Aorta (tissue), 5 donors: Measurements from ENCODE around the gene ASB15. TPM values are rescaled to one million over a fixed set of nuclear protein-coding genes. Genes with fewer than 3 reads are reported as not detected.

Experiments
- ATAC-seq: fragments of 200-7000 bp; cut with Tn5 transposase; one replicate; pipeline ENCODE4 v1.9.1; 2022; ENCODE audit warnings: moderate library complexity; ENCODE audit not compliant: low FRiP score
- DNase-seq, 2 donors: peaks; one replicate each; pipeline ENCODE4 v3.0.0-alpha.2; 2020
- H3K27ac ChIP-seq, 2 donors: one replicate each; pipeline ENCODE4 v1.5.1; 2013; ENCODE audit warnings: low read length in 2 of 2, mild to moderate bottlenecking in 2 of 2, moderate library complexity in 2 of 2, control low read depth in 1 of 2, inconsistent platforms in 1 of 2, low read depth in 1 of 2
- H3K27me3 ChIP-seq, 2 donors: one replicate each; pipeline ENCODE4 v1.6.1; 2013; ENCODE audit warnings: control low read depth in 1 of 2, low read length in 1 of 2, mild to moderate bottlenecking in 1 of 2, moderate library complexity in 1 of 2; ENCODE audit not compliant: insufficient read depth in 2 of 2, control insufficient read depth in 1 of 2
- H3K36me3 ChIP-seq, 2 donors: one replicate each; pipeline ENCODE4 v1.6.1; 2013; ENCODE audit warnings: control low read depth in 1 of 2, low read length in 1 of 2, mild to moderate bottlenecking in 1 of 2; ENCODE audit not compliant: insufficient read depth in 2 of 2, control insufficient read depth in 1 of 2
- H3K4me1 ChIP-seq, 2 donors: one replicate each; pipeline ENCODE4 v1.6.1; 2013; ENCODE audit warnings: low read length in 2 of 2, control low read depth in 1 of 2, mild to moderate bottlenecking in 1 of 2, moderate library complexity in 1 of 2; ENCODE audit not compliant: insufficient read depth in 2 of 2, control insufficient read depth in 1 of 2
- H3K4me3 ChIP-seq, 2 donors: one replicate each; pipeline ENCODE4 v1.5.1; 2013; ENCODE audit warnings: low read length in 2 of 2, control low read depth in 1 of 2, mild to moderate bottlenecking in 1 of 2
- H3K9me3 ChIP-seq: one replicate; pipeline ENCODE4 v1.6.1; 2013; ENCODE audit warnings: mild to moderate bottlenecking, low read length; ENCODE audit not compliant: control insufficient read depth
- WGBS, 2 donors: extraction: QIAGEN DNeasy Blood & Tissue Kit; methylation state at CpG; one replicate each; pipeline ENCODE4 v1.1.7; 2013; 5-methylcytosine and 5-hydroxymethylcytosine counted together
- intact Hi-C, 2 donors: fragments of 100-400 bp; cut with DNase I; formaldehyde crosslinking; loops; one replicate each; pipeline versions ENCODE4 v1.14.2 to v1.15.0; 2022
- polyA plus RNA-seq, 2 donors: library from polyadenylated mRNA; stranded (reverse); fragments of 200-250 nt; gene quantifications; one replicate each; pipeline ENCODE4 v1.2.3, GENCODE V29; 2013
- total RNA-seq, 2 donors: library from RNA; stranded (reverse); fragmentation: NEBNext Ultra II Directional; extraction: Animal tissue kit (Norgen Biotek cat#: 25700); gene quantifications; one replicate each; pipeline ENCODE4 v1.2.1, GENCODE V29; 2021
- donor health status: healthy with polysubstance abuse.
- donor health status: Bipolar disorder and iron deficiency.
- donor health status: DM: no; HTN: no; CAD: no.
- donor health status: DM: no; HTN: no; CAD: no.
- donor health status: DM: yes; HTN: yes; CAD: no.

ASB15 gene
- total and polyA plus RNA-seq, 4 donors = 0.13 TPM; not detected in 3

DNA sequence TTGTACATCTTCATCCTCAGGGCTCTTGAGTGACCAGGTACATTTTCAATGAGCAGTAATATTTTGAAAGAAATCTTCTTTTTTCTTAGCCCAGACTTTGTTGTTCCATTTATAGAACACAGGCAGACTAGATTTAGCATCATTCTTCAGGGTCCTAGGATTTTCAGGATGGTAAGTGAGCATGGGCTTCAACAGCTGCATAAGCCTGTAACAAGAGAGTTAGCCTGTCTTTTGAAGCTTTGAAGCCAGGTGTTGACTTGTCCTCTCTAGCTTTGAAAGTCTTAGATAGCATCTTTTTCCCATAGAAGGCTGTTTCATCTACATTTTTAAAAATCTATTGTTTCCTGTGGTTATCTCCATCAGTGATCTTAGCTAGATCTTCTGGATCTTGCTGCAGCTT is 39.5 kb upstream of the ASB15 start:
- Histone ChIP-seq H3K4me1 (no peaks in the 10 kb centered on the region), H3K36me3 (no peaks in the 10 kb centered on the region), H3K27me3 (no peaks in the 10 kb centered on the region), H3K4me3 (no peak overlapping the region), H3K27ac (no peak overlapping the region), H3K9me3 (no peaks in the 10 kb centered on the region)
- DNase-seq (no peak), ATAC-seq (no peak)
- intact Hi-C loops = no loop called here

- DNase-seq = no peak
- 51 to 63% methylated on average over 2 of the region's 2 CpGs for WGBS, 2 donors
- Histone ChIP-seq H3K27ac (no peak overlapping the region), H3K4me3 (no peak overlapping the region), H3K4me1 (no peaks in the 10 kb centered on the region), H3K27me3 (no peaks in the 10 kb centered on the region), H3K9me3 (no peaks in the 10 kb centered on the region), H3K36me3 (no peaks in the 10 kb centered on the region)
- intact Hi-C loops = loop anchor here in 1 of 2 donors (10.0 kb wide), 1 partner anchor 295 kb away; no protein-coding TSS in a partner anchor
- ATAC-seq = no peak
These were observed 32.1 kb upstream of the ASB15 start for GRCh38 chr7:123569352-123570010.

DNA sequence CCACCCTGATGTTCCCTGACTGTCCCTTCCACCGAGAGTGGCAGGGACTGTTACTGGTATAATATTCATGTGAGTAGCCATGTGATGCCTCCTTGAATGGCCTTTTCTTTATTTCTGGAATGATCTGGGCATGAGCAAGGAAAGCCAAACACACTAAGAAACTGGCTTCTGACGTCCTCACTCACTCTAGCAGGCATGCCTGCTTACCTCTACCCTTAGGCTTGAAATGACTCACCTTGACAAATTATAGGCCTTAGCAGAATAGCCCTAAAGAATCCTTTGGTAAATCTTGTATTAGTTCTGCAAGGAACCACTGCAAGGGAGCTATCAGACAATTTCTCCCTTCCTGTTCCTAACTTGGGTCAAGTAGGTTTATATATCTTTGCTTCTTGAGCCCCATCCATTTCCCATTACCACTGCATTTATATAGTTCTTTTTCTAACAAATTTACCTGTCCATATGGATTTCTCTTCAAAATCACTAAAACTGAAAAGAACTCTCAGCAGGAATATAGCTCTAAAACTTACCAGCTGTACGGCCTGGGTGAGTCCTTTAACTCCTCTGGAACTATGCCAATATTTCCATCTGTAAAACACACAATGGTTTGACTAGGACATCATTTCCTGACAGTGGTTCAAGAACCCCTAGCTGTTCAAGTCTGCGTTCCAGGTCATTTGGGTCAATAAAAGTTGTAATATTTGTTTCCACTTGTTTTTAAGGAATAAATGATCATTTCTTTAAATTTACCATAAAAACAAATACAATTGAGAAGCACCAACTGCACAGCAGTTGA is 31.0 kb upstream of the ASB15 start:
- intact Hi-C loops = loop anchor here in 1 of 2 donors (10.0 kb wide), 1 partner anchor 294 kb away; no protein-coding TSS in a partner anchor
- DNase-seq = no peak
- no peak overlapping the region for H3K27ac ChIP-seq
- no peaks in the 10 kb centered on the region for H3K36me3 ChIP-seq
- no peak overlapping the region for H3K4me3 ChIP-seq
- H3K4me1 ChIP-seq = no peaks in the 10 kb centered on the region
- ATAC-seq = no peak
- WGBS, 2 donors = 66 to 67% methylated on average over 4 of the region's 4 CpGs
- no peaks in the 10 kb centered on the region for H3K27me3 ChIP-seq
- no peaks in the 10 kb centered on the region for H3K9me3 ChIP-seq

GRCh38 chr7:123571187-123571586 is 30.4 kb upstream of the ASB15 start:
- WGBS, 2 donors = 82 to 92% methylated on average over 1 of the region's 1 CpG

GRCh38 chr7:123571684-123572083 is 29.9 kb upstream of the ASB15 start:
- Histone ChIP-seq H3K9me3 (no peaks in the 10 kb centered on the region), H3K4me1 (no peaks in the 10 kb centered on the region), H3K4me3 (no peak overlapping the region), H3K27me3 (no peaks in the 10 kb centered on the region), H3K27ac (no peak overlapping the region), H3K36me3 (no peaks in the 10 kb centered on the region)
- DNase-seq (no peak), ATAC-seq (no peak)
- 69 to 76% methylated on average over 1 of the region's 1 CpG for WGBS, 2 donors
- intact Hi-C loops = loop anchor here in 1 of 2 donors (10.0 kb wide), 1 partner anchor 293 kb away; no protein-coding TSS in a partner anchor

More at GRCh38 chr7:123571187-123571586, 30.4 kb upstream of the ASB15 start:
- H3K27me3 ChIP-seq = no peaks in the 10 kb centered on the region
- intact Hi-C loops = loop anchor here in 1 of 2 donors (10.0 kb wide), 1 partner anchor 294 kb away; no protein-coding TSS in a partner anchor
- no peak overlapping the region for H3K4me3 ChIP-seq
- no peaks in the 10 kb centered on the region for H3K36me3 ChIP-seq
- DNase-seq (no peak), ATAC-seq (no peak)
- no peak overlapping the region for H3K27ac ChIP-seq
- H3K9me3 ChIP-seq = no peaks in the 10 kb centered on the region
- no peaks in the 10 kb centered on the region for H3K4me1 ChIP-seq

- 59 to 65% methylated on average over 3 of the region's 3 CpGs for WGBS, 2 donors
- ATAC-seq = no peak
These were observed 28.3 kb upstream of the ASB15 start for GRCh38 chr7:123573341-123573740.

DNA sequence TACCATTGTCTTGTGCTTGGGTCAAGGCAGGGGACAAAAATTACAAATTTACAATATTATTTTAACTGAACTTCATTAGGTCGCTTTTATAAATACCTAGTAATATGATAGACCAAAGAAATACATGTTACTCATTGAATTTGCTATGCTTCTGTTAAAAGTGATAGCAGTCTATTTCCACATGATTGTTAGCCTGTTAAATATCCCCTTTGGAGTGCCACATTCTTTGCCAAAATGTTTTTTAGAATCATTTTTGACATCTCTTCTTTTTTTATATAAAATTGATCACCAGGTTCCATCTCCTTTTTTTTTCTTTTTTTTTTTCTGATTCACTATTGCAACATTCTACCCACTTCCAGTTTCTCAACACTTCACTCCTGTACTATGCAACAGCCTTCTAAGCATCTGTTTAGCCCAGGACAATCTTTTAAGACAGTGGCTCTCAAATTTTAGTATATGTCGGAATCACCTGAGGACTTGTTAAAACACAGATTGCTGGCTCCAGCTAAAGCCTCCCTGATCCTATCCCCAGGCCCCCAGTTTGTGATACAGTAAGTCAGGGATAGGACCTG is 27.6 kb upstream of the ASB15 start:
- no peaks in the 10 kb centered on the region for H3K4me1 ChIP-seq
- intact Hi-C loops = loop anchor here in 1 of 2 donors (10.0 kb wide), 1 partner anchor 291 kb away; no protein-coding TSS in a partner anchor
- no peaks in the 10 kb centered on the region for H3K9me3 ChIP-seq
- H3K36me3 ChIP-seq = no peaks in the 10 kb centered on the region
- WGBS, 2 donors = 86 to 88% methylated on average over 2 of the region's 2 CpGs
- no peak overlapping the region for H3K4me3 ChIP-seq
- H3K27ac ChIP-seq = no peak overlapping the region
- no peak for DNase-seq
- ATAC-seq = no peak
- no peaks in the 10 kb centered on the region for H3K27me3 ChIP-seq

More at GRCh38 chr7:123573341-123573740, 28.3 kb upstream of the ASB15 start:
- H3K27ac ChIP-seq = no peak overlapping the region
- H3K9me3 ChIP-seq = no peaks in the 10 kb centered on the region
- H3K4me1 ChIP-seq = no peaks in the 10 kb centered on the region
- H3K27me3 ChIP-seq = no peaks in the 10 kb centered on the region
- no peak for DNase-seq
- no peaks in the 10 kb centered on the region for H3K36me3 ChIP-seq
- intact Hi-C loops = loop anchor here in 1 of 2 donors (10.0 kb wide), 1 partner anchor 291 kb away; no protein-coding TSS in a partner anchor
- H3K4me3 ChIP-seq = no peak overlapping the region

DNA sequence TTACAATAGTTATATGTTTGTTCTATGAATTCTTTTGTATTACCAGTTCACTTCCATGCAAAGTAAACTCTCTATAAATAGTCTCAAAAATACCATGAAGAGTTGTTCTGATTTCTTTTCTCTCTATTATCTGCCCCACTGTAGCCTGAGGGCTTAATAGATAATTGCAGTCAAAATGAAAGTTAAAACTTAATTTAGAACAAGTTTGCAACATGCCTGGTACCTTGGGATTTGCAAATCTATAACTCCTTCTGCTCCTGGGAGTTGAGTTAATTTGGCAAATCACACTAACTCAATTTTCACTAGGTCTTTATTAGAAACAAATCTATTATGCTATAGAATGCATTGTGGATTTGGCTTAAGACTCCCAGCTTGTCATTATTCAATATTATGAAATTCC is 22.2 kb upstream of the ASB15 start:
- intact Hi-C loops = loop anchor here in 1 of 2 donors (10.0 kb wide), 1 partner anchor 285 kb away; no protein-coding TSS in a partner anchor
- DNase-seq = no peak
- H3K9me3 ChIP-seq = no peaks in the 10 kb centered on the region

More for the DNA sequence above, 22.2 kb upstream of the ASB15 start:
- Histone ChIP-seq H3K4me3 (no peak overlapping the region), H3K27ac (no peak overlapping the region), H3K4me1 (no peaks in the 10 kb centered on the region), H3K36me3 (no peaks in the 10 kb centered on the region), H3K27me3 (no peaks in the 10 kb centered on the region)
- ATAC-seq = no peak
